OCI-LY7 (cell line): ENCODE measurements around the gene KLF3. TPM values are rescaled to one million over a fixed set of nuclear protein-coding genes. Genes with fewer than 3 reads are reported as not detected.

Source experiments
- BruUV-seq: library from RNA; stranded (reverse); fragments of 400-500 nt; replicated peaks from 2 replicates; lab custom pipeline; 2021; lab: Mats Ljungman, UMichigan
- CTCF ChIA-PET: fragments of 300-600 bp; sonication (Branson Sonifier 250); formaldehyde crosslinking; loops from one replicate; lab custom pipeline; 2022; ENCODE audit warnings: antibody characterized with exemption; ENCODE audit not compliant: unreplicated experiment; lab: Charles Lee
- POLR2A ChIA-PET: fragments of 300-600 bp; sonication (Branson Sonifier 250); formaldehyde crosslinking; loops from one replicate; lab custom pipeline; 2022; ENCODE audit warnings: antibody characterized with exemption; lab: Charles Lee
- DNase-seq: peaks from one replicate; pipeline ENCODE4 v3.0.0-alpha.2; 2015; ENCODE audit warnings: low spot score
- H2AFZ ChIP-seq: fragments of 200-600 bp; sonication (generic), shearing (Covaris generic); 2 replicates; pipeline ENCODE4 v1.6.1; 2014; ENCODE audit warnings: mild to moderate bottlenecking, antibody characterized with exemption, low read length, moderate library complexity
- H3K27ac ChIP-seq: fragments of 200-600 bp; sonication (generic); 2 replicates; pipeline ENCODE4 v1.5.1; 2014; ENCODE audit warnings: mixed run types, low read depth, mild to moderate bottlenecking, moderate library complexity, low read length, inconsistent platforms; ENCODE audit not compliant: poor library complexity, severe bottlenecking
- H3K36me3 ChIP-seq: fragments of 200-600 bp; sonication (generic); 2 replicates; pipeline ENCODE4 v1.6.1; 2014; ENCODE audit warnings: mild to moderate bottlenecking, antibody characterized with exemption, low read length, moderate library complexity, mixed read lengths; ENCODE audit not compliant: insufficient read depth
- H3K4me1 ChIP-seq: fragments of 200-600 bp; sonication (generic); 2 replicates; pipeline ENCODE4 v1.5.1; 2014; ENCODE audit warnings: mild to moderate bottlenecking, low read length; ENCODE audit not compliant: insufficient read depth, poor library complexity, severe bottlenecking
- H3K4me2 ChIP-seq: fragments of 200-600 bp; sonication (generic); 2 replicates; pipeline ENCODE4 v1.6.1; 2014; ENCODE audit warnings: mild to moderate bottlenecking, low read length
- H3K4me3 ChIP-seq: fragments of 200-600 bp; sonication (generic); 2 replicates; pipeline ENCODE4 v1.5.1; 2014; ENCODE audit warnings: mild to moderate bottlenecking, low read depth, low read length; ENCODE audit not compliant: poor library complexity, severe bottlenecking
- H3K79me2 ChIP-seq: fragments of 200-600 bp; sonication (generic); 2 replicates; pipeline ENCODE4 v1.6.1; 2016; ENCODE audit warnings: low read depth, mild to moderate bottlenecking, low read length, moderate library complexity, mixed read lengths; ENCODE audit not compliant: insufficient read depth
- H3K9me2 ChIP-seq: fragments of 200-600 bp; sonication (generic); 2 replicates; pipeline ENCODE4 v1.6.1; 2016; ENCODE audit warnings: mild to moderate bottlenecking, low read length, mixed read lengths; ENCODE audit not compliant: insufficient read depth
- H3K9me3 ChIP-seq: fragments of 200-600 bp; sonication (generic); 2 replicates; pipeline ENCODE4 v1.6.1; 2014; ENCODE audit warnings: mild to moderate bottlenecking, mixed run types, low read length, mixed read lengths
- H4K20me1 ChIP-seq: fragments of 200-600 bp; sonication (generic); 2 replicates; pipeline ENCODE4 v1.6.1; 2014; ENCODE audit warnings: mild to moderate bottlenecking, antibody characterized with exemption, low read length, moderate library complexity, mixed read lengths; ENCODE audit not compliant: insufficient read depth
- EZH2phosphoT487 ChIP-seq: fragments of 200-600 bp; sonication (generic); IDR thresholded peaks from 2 replicates; pipeline ENCODE4 v1.6.1; 2018; ENCODE audit warnings: low read depth, borderline replicate concordance, mild to moderate bottlenecking, mixed run types, antibody characterized with exemption, low read length, moderate library complexity, mixed read lengths
- intact Hi-C: fragments of 100-400 bp; cut with micrococcal nuclease; formaldehyde crosslinking; loops from one replicate; pipeline ENCODE4 v1.10.0; 2022; ENCODE audit not compliant: unreplicated experiment
- total RNA-seq, 2 experiments: library from RNA; depleted of rRNA in 1 of 2; stranded (reverse); fragments of >200 nt in 1 of 2; shearing (Covaris generic) in 1 of 2; gene quantifications; 2 replicates each; pipeline ENCODE4 v1.2.3, GENCODE V29; 2014 to 2022
- TF ChIP-seq, protein P1 (sequence below): fragments of 200-600 bp; sonication (generic); conservative IDR thresholded peaks from 2 replicates; pipeline ENCODE4 v1.5.1; 2014; ENCODE audit warnings: mild to moderate bottlenecking, antibody characterized with exemption, low read length, moderate library complexity, mixed read lengths

Gene KLF3
- total RNA-seq, 2 experiments from 2014 or later = 0.09 to 0.23 TPM

DNA sequence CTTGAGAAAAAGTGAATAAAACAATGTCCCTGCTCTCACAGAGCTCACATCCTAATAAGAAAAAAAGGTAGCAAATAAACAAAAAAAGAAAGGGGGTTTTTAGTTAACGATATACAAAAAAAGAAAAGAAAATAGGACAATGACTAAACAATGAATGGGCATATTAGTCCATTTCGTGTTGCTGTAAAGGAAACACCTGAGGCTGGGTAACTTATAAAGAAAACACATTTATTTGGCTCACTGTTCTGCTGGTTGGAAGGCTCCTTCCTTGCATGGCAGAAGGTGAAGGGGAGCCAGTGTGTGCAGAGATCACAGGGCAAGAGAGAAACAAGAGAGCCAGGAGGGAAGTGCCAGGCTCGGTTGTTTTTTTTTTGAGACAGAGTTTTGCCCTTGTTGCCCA, 4.7 kb upstream of the KLF3 start:
- intact Hi-C loops = no loop called here
- H3K36me3 ChIP-seq = no peaks in the 10 kb centered on the region
- no peak overlapping the region for H2AFZ ChIP-seq
- ChIA-PET CTCF (no interaction called here), POLR2A (interaction anchor here (0.8 kb wide), 1 partner anchor 8 kb away, joined by 5 read pairs; no protein-coding TSS in a partner anchor)
- TF ChIP-seq, protein P1, sequence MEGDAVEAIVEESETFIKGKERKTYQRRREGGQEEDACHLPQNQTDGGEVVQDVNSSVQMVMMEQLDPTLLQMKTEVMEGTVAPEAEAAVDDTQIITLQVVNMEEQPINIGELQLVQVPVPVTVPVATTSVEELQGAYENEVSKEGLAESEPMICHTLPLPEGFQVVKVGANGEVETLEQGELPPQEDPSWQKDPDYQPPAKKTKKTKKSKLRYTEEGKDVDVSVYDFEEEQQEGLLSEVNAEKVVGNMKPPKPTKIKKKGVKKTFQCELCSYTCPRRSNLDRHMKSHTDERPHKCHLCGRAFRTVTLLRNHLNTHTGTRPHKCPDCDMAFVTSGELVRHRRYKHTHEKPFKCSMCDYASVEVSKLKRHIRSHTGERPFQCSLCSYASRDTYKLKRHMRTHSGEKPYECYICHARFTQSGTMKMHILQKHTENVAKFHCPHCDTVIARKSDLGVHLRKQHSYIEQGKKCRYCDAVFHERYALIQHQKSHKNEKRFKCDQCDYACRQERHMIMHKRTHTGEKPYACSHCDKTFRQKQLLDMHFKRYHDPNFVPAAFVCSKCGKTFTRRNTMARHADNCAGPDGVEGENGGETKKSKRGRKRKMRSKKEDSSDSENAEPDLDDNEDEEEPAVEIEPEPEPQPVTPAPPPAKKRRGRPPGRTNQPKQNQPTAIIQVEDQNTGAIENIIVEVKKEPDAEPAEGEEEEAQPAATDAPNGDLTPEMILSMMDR = no peak
- no peak for TF ChIP-seq EZH2phosphoT487
- H3K4me2 ChIP-seq = no peak overlapping the region
- peaks cover 5% of the 10 kb centered on the region for H3K4me1 ChIP-seq
- no peaks in the 10 kb centered on the region for H4K20me1 ChIP-seq
- no peak overlapping the region for H3K27ac ChIP-seq
- H3K4me3 ChIP-seq = no peak overlapping the region
- DNase-seq = no peak
- no TSS peak for BruUV-seq
- H3K9me2 ChIP-seq = no peaks in the 10 kb centered on the region
- H3K9me3 ChIP-seq = no peaks in the 10 kb centered on the region
- H3K79me2 ChIP-seq = no peaks in the 10 kb centered on the region

DNA sequence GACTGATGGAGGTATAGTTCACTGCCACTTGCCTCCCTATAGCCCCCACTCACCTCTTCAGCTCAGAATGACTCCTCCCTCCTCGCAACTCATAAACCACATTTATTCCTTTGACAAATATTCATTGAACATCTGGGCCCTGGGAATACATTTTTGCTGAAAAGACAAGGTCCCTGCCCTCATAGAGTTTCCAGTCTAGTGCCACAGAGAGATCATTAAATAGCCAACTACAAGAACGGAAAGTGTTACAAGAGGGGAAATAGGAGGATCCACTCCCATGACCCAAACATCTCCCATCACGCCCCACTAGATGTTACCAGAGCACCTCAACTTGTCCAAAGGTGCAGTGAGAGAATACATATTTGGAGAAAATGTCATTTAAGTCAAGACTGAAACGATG, 3.2 kb upstream of the KLF3 start:
- no peak overlapping the region for H3K4me2 ChIP-seq
- no peak overlapping the region for H2AFZ ChIP-seq
- BruUV-seq = no TSS peak
- no peaks in the 10 kb centered on the region for H3K9me3 ChIP-seq
- H3K9me2 ChIP-seq = no peaks in the 10 kb centered on the region
- no peak for DNase-seq
- peaks cover 5% of the 10 kb centered on the region for H3K4me1 ChIP-seq
- POLR2A ChIA-PET = no interaction called here
- no peaks in the 10 kb centered on the region for H3K79me2 ChIP-seq
- intact Hi-C loops = no loop called here
- H3K36me3 ChIP-seq = no peaks in the 10 kb centered on the region
- H3K27ac ChIP-seq = no peak overlapping the region
- TF ChIP-seq, protein P1 = no peak
- no peak for TF ChIP-seq EZH2phosphoT487
- no peaks in the 10 kb centered on the region for H4K20me1 ChIP-seq
- no peak overlapping the region for H3K4me3 ChIP-seq
- CTCF ChIA-PET = no interaction called here

DNA sequence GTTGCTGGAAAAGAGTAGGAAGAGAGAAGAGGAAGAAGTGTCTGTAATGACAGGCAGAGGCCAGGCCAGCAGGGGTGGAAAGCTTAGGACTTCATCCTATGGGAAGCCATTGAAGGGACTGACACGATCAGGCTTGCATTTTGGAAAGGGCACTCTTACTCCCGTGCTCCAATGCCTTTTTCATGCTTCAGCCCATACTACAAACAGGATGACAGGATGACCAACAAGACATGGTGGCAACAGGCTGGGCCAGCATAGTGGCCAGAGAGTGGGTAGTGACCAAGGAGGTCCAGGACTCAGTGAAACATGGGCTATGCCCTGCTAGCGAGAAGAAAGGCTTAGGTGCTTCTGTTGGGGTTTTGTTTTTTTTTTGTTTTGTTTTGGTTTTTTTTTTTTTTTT, 2.6 kb upstream of the KLF3 start:
- peaks cover 5% of the 10 kb centered on the region for H3K4me1 ChIP-seq
- BruUV-seq = no TSS peak
- H3K79me2 ChIP-seq = no peaks in the 10 kb centered on the region
- no peak for TF ChIP-seq EZH2phosphoT487
- TF ChIP-seq, protein P1 = no peak
- no peak overlapping the region for H2AFZ ChIP-seq
- POLR2A ChIA-PET = no interaction called here
- no peak for DNase-seq
- no peaks in the 10 kb centered on the region for H3K9me3 ChIP-seq
- H3K36me3 ChIP-seq = no peaks in the 10 kb centered on the region
- no peak overlapping the region for H3K4me3 ChIP-seq
- CTCF ChIA-PET = no interaction called here
- H4K20me1 ChIP-seq = no peaks in the 10 kb centered on the region
- no peak overlapping the region for H3K4me2 ChIP-seq
- intact Hi-C loops = no loop called here
- no peak overlapping the region for H3K27ac ChIP-seq
- H3K9me2 ChIP-seq = no peaks in the 10 kb centered on the region
